ENCODE measurements around the gene KRTAP23-1. TPM values are rescaled to one million over a fixed set of nuclear protein-coding genes. Genes with fewer than 3 reads are reported as not detected.

KRTAP23-1 gene
- total and polyA plus RNA-seq, 2 of the 4 experiments (the other 2 are of a cell fraction), result not detected

DNA sequence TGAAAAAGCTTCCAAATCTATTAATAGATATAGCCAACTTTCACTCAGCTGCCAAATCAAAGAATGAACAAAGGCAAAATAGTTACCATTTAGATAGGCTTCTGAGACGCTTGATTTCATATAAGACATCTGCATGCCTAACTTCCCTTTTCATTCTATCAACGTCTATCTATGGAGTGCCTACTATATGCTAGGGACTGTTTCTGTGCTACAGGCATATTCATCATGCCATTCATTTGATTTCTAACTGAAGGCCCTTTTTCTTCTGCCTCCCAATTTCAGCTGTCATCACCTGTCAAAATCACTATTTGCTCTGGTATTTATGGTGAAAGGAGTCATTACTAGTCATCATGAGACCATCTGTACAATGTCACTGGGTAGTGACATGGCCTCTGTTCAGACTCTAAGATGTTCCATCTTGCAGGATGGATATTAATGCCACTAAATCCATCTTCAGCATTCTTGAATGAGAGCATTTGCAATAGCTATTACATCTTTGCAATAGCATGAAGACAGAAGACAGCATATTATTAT is 43.2 kb upstream of the KRTAP23-1 start:
- POLR2A ChIA-PET (ENCODE audit: unreplicated experiment), result no interaction called here
- H2BK120ac ChIP-seq (ENCODE audit: low read depth, low read length), result no peak overlapping the region
- peaks cover 25% of the 10 kb centered on the region for H3K9me3 ChIP-seq (ENCODE audit: control insufficient read depth, insufficient read depth, low read length)
- no peak overlapping the region for H4K8ac ChIP-seq (ENCODE audit: low read depth in 2 of 2, low read length in 2 of 2)
- H3K36me3 ChIP-seq (ENCODE audit: control insufficient read depth, insufficient read depth, low read length), result no peaks in the 10 kb centered on the region
- dilution Hi-C loops (cut with HindIII; ENCODE audit: low sequenced_read_pairs, unreplicated experiment), result no loop called here
- in situ Hi-C loops (cut with MboI; ENCODE audit: low sequenced_read_pairs), result no loop called here
- no peak overlapping the region for H2BK15ac ChIP-seq (ENCODE audit: low read depth, low read length)
- H3K79me1 ChIP-seq (ENCODE audit: low read depth in 1 of 2, low read length in 2 of 2), result no peaks in the 10 kb centered on the region
- H3K9me1 ChIP-seq (ENCODE audit: insufficient read depth, low read length), result no peaks in the 10 kb centered on the region
- WGBS, 2 experiments (ENCODE audit: extremely low coverage in 2 of 2, insufficient read length in 1 of 2), result no CpG with 5 or more reads among the region's 2 CpGs
- H2AK9ac ChIP-seq (replicated peaks; ENCODE audit: low read depth, low read length, poor library complexity), result no peak overlapping the region
- H3K27me3 ChIP-seq (ENCODE audit: control insufficient read depth, insufficient read depth, low read length), result no peaks in the 10 kb centered on the region
- no peak overlapping the region for H3K27ac ChIP-seq (ENCODE audit: insufficient read depth, low read length)
- no peak overlapping the region for H3K4ac ChIP-seq (ENCODE audit: low read depth, low read length)
- BruUV-seq (replicated peaks), result no TSS peak
- DNase-seq, result no peak
- H3K9ac ChIP-seq (ENCODE audit: low read depth, low read length), result no peak overlapping the region
- H3K14ac ChIP-seq (replicated peaks; ENCODE audit: low read depth, low read length), result no peak overlapping the region
- intact Hi-C loops (cut with micrococcal nuclease), result no loop called here
- H4K20me1 ChIP-seq (ENCODE audit: insufficient read depth, low read length), result no peaks in the 10 kb centered on the region
- TF ChIP-seq MAZ (IDR thresholded peaks at IDR 0.05; ENCODE audit: borderline replicate concordance, low read depth, low read length), result no peak
- no peak for ATAC-seq (ENCODE audit: low read depth)
- H3K4me1 ChIP-seq (ENCODE audit: control insufficient read depth, insufficient read depth, low read length), result no peaks in the 10 kb centered on the region
- no peak overlapping the region for H2BK5ac ChIP-seq (ENCODE audit: low read depth, low read length, poor library complexity, severe bottlenecking)
- H3K18ac ChIP-seq (ENCODE audit: low read depth, low read length), result no peak overlapping the region
- no peak overlapping the region for H2AK5ac ChIP-seq (ENCODE audit: low read depth, low read length)
- no peak overlapping the region for H3K23ac ChIP-seq (ENCODE audit: low read depth, low read length)
- H4K5ac ChIP-seq (ENCODE audit: low read depth, low read length), result no peak overlapping the region
- H3K56ac ChIP-seq (ENCODE audit: extremely low read depth, insufficient read depth, low read length), result no peak overlapping the region
- no peak overlapping the region for H3K4me3 ChIP-seq (ENCODE audit: insufficient read depth, low read depth, low read length)
- CTCF ChIA-PET, result no interaction called here
- H2BK20ac ChIP-seq (ENCODE audit: low read depth, low read length), result no peak overlapping the region
- no peak overlapping the region for H4K91ac ChIP-seq (ENCODE audit: insufficient read depth, low read depth, low read length)
- no peak overlapping the region for H3K4me2 ChIP-seq (ENCODE audit: low read depth, low read length)
- H2AFZ ChIP-seq (replicated peaks; ENCODE audit: low read length, poor library complexity), result no peak overlapping the region
